BE2C (cell line): Measurements from ENCODE around the gene MATK.
"Not testable (repeated sequence)": the region's sequence is repeated elsewhere in the genome, so short reads cannot be mapped to it uniquely, and the experiment has no call there.

Experiments used
- DNase-seq: peaks from one replicate; pipeline ENCODE4 v3.0.0-alpha.2; 2020
- H3K27me3 ChIP-seq: fragments of 250-450 bp; sonication (Bioruptor Pico); 2 replicates; pipeline ENCODE4 v1.5.1; 2020; ENCODE audit warnings: mild to moderate bottlenecking
- H3K36me3 ChIP-seq: fragments of 250-450 bp; sonication (Bioruptor Pico); 2 replicates; pipeline ENCODE4 v1.5.1; 2020; ENCODE audit warnings: mild to moderate bottlenecking
- H3K4me1 ChIP-seq: fragments of 250-450 bp; sonication (Bioruptor Pico); 2 replicates; pipeline ENCODE4 v1.5.1; 2020
- H3K4me3 ChIP-seq: 2 replicates; pipeline ENCODE4 v1.5.1; 2011; ENCODE audit warnings: low read depth, low read length
- H3K9me3 ChIP-seq: fragments of 250-450 bp; sonication (Bioruptor Pico); 2 replicates; pipeline ENCODE4 v1.5.1; 2020
- CTCF ChIP-seq: IDR thresholded peaks from 2 replicates; pipeline ENCODE4 v1.5.1; 2012; ENCODE audit warnings: mild to moderate bottlenecking, low read depth, low read length

Gene MATK

GRCh38 chr19:3761382-3762129, 24.6 kb downstream of the MATK start, which contains the start of gene APBA3:
Gene APBA3 (minus strand): TSS chr19:3761692. CDS start chr19:3760264, 1,428 bp downstream.
- peak; percentile 68 for TF ChIP-seq CTCF
- Histone ChIP-seq H3K9me3 (no peaks in the 10 kb centered on the region), H3K4me3 (peak within 1 kb of the TSS; percentile 97), H3K4me1 (peaks cover 2% of the 10 kb centered on the region; the same call in 1 of the 2 replicates), H3K36me3 (peaks cover 13% of the 10 kb centered on the region), H3K27me3 (no peaks in the 10 kb centered on the region)
- peak; percentile 95 for DNase-seq

GRCh38 chr19:3760871-3761361, 25.3 kb downstream of the MATK start:
- Histone ChIP-seq H3K9me3 (no peaks in the 10 kb centered on the region), H3K4me3 (peak overlapping the region; percentile 97), H3K4me1 (peaks cover 2% of the 10 kb centered on the region; the same call in 1 of the 2 replicates), H3K27me3 (no peaks in the 10 kb centered on the region), H3K36me3 (peaks cover 8% of the 10 kb centered on the region)
- TF ChIP-seq CTCF, result no peak
- no peak for DNase-seq

- no peak for DNase-seq
- H3K9me3 ChIP-seq, result no peaks in the 10 kb centered on the region
- no peak overlapping the region for H3K4me3 ChIP-seq
- no peak for TF ChIP-seq CTCF
- H3K4me1 ChIP-seq, result peaks cover 2% of the 10 kb centered on the region; the same call in 1 of the 2 replicates
- no peaks in the 10 kb centered on the region for H3K27me3 ChIP-seq
- H3K36me3 ChIP-seq, result peaks cover 5% of the 10 kb centered on the region
These were observed 26.5 kb downstream of the MATK start for GRCh38 chr19:3759482-3760254.

- H3K9me3 ChIP-seq, H3K4me3 ChIP-seq, H3K36me3 ChIP-seq, H3K4me1 ChIP-seq, H3K27me3 ChIP-seq, DNase-seq: not testable (repeated sequence)
These were observed 27.9 kb downstream of the MATK start for GRCh38 chr19:3758297-3758696.

GRCh38 chr19:3757705-3758104, 28.5 kb downstream of the MATK start:
- not testable (repeated sequence) for H3K36me3 ChIP-seq, DNase-seq, H3K4me1 ChIP-seq, H3K27me3 ChIP-seq, H3K4me3 ChIP-seq, H3K9me3 ChIP-seq

- H3K4me3 ChIP-seq, result no peak overlapping the region
- no peak for TF ChIP-seq CTCF
- H3K27me3 ChIP-seq, result no peaks in the 10 kb centered on the region
- H3K4me1 ChIP-seq, result no peaks in the 10 kb centered on the region
- H3K9me3 ChIP-seq, result no peaks in the 10 kb centered on the region
- DNase-seq, result no peak
- H3K36me3 ChIP-seq, result peaks cover 5% of the 10 kb centered on the region
These were observed 32.4 kb downstream of the MATK start for GRCh38 chr19:3753631-3754410.
